DND-41 (cell line): ENCODE data around the gene GPR146.

Experiments
- ATAC-seq: fragments of 200-7000 bp; cut with Tn5 transposase; 3 replicates; pipeline ENCODE4 v1.9.1; 2021; ENCODE audit warnings: low read depth; ENCODE audit not compliant: insufficient read depth
- DNase-seq: peaks from one replicate; pipeline ENCODE4 v3.0.0-alpha.2; 2020
- H2AFZ ChIP-seq: 2 replicates; pipeline ENCODE4 v1.6.0; 2012; ENCODE audit warnings: low read depth, low read length
- H3K27ac ChIP-seq: 2 replicates; pipeline ENCODE4 v1.5.1; 2012; ENCODE audit warnings: low read length, inconsistent platforms
- H3K27me3 ChIP-seq: fragments of 200-600 bp; sonication (generic); 2 replicates; pipeline ENCODE4 v1.6.0; 2012; ENCODE audit warnings: low read length, mild to moderate bottlenecking, inconsistent platforms; ENCODE audit not compliant: insufficient read depth, poor library complexity
- H3K36me3 ChIP-seq: 2 replicates; pipeline ENCODE4 v1.5.1; 2012; ENCODE audit warnings: low read length, inconsistent platforms; ENCODE audit not compliant: insufficient read depth
- H3K4me1 ChIP-seq: 2 replicates; pipeline ENCODE4 v1.5.1; 2012; ENCODE audit warnings: mild to moderate bottlenecking, low read length; ENCODE audit not compliant: insufficient read depth
- H3K4me2 ChIP-seq: 2 replicates; pipeline ENCODE4 v1.6.0; 2012; ENCODE audit warnings: mild to moderate bottlenecking, moderate library complexity, low read length, inconsistent platforms; ENCODE audit not compliant: insufficient read depth
- H3K4me3 ChIP-seq, 2 experiments: fragments of 200-600 bp in 1 of 2; shearing (Covaris generic) in 1 of 2; 2 replicates each; pipeline ENCODE4 v1.5.1; 2012 to 2016; ENCODE audit warnings: inconsistent platforms in 2 of 2, low read length in 2 of 2, mild to moderate bottlenecking in 2 of 2, low read depth in 1 of 2, moderate library complexity in 1 of 2
- H3K79me2 ChIP-seq: 2 replicates; pipeline ENCODE4 v1.6.0; 2012; ENCODE audit warnings: low read length, inconsistent platforms; ENCODE audit not compliant: insufficient read depth
- H3K9ac ChIP-seq: 2 replicates; pipeline ENCODE4 v1.6.0; 2012; ENCODE audit warnings: low read depth, mild to moderate bottlenecking, inconsistent platforms, low read length, moderate library complexity
- H3K9me3 ChIP-seq: 2 replicates; pipeline ENCODE4 v1.5.1; 2012; ENCODE audit warnings: low read length, moderate library complexity, mild to moderate bottlenecking, inconsistent platforms; ENCODE audit not compliant: insufficient read depth, severe bottlenecking
- H4K20me1 ChIP-seq: 2 replicates; pipeline ENCODE4 v1.6.0; 2012; ENCODE audit warnings: low read length; ENCODE audit not compliant: insufficient read depth
- CTCF ChIP-seq: IDR thresholded peaks from 2 replicates; pipeline ENCODE4 v1.5.1; 2012; ENCODE audit warnings: borderline replicate concordance, low read length, moderate library complexity, mild to moderate bottlenecking; ENCODE audit not compliant: poor library complexity, severe bottlenecking; ENCODE audit errors: extremely low read depth
- EZH2 ChIP-seq: IDR thresholded peaks from 3 replicates; pipeline ENCODE4 v1.6.1; 2012; ENCODE audit warnings: borderline replicate concordance, low read depth, mild to moderate bottlenecking, moderate library complexity, low read length, inconsistent platforms; ENCODE audit not compliant: severe bottlenecking

Gene GPR146

GRCh38 chr7:1093916-1094508 is 49.7 kb downstream of the GPR146 start:
- Histone ChIP-seq H3K36me3 (peaks cover 7% of the 10 kb centered on the region; the same call in 1 of the 2 replicates), H2AFZ (no peak overlapping the region), H3K4me1 (no peaks in the 10 kb centered on the region), H3K27ac (no peak overlapping the region), H3K9ac (no peak overlapping the region), H3K79me2 (no peaks in the 10 kb centered on the region), H3K27me3 (no peaks in the 10 kb centered on the region), H4K20me1 (peaks cover 36% of the 10 kb centered on the region), H3K4me3 (no peak overlapping the region), H3K4me2 (no peak overlapping the region), H3K9me3 (no peaks in the 10 kb centered on the region)
- no peak for DNase-seq
- ATAC-seq = no peak
- TF ChIP-seq EZH2 (no peak), CTCF (no peak)

- Histone ChIP-seq H3K27me3 (no peaks in the 10 kb centered on the region), H3K36me3 (peaks cover 7% of the 10 kb centered on the region; the same call in 1 of the 2 replicates), H3K4me3 (no peak overlapping the region), H4K20me1 (peaks cover 37% of the 10 kb centered on the region), H3K4me1 (no peaks in the 10 kb centered on the region), H3K9ac (no peak overlapping the region), H3K4me2 (no peak overlapping the region), H3K27ac (no peak overlapping the region), H2AFZ (no peak overlapping the region), H3K9me3 (no peaks in the 10 kb centered on the region), H3K79me2 (no peaks in the 10 kb centered on the region)
- no peak for TF ChIP-seq CTCF
- no peak for TF ChIP-seq EZH2
- ATAC-seq (no peak), DNase-seq (no peak)
These were observed 50.5 kb downstream of the GPR146 start for GRCh38 chr7:1094870-1095269.

DNA sequence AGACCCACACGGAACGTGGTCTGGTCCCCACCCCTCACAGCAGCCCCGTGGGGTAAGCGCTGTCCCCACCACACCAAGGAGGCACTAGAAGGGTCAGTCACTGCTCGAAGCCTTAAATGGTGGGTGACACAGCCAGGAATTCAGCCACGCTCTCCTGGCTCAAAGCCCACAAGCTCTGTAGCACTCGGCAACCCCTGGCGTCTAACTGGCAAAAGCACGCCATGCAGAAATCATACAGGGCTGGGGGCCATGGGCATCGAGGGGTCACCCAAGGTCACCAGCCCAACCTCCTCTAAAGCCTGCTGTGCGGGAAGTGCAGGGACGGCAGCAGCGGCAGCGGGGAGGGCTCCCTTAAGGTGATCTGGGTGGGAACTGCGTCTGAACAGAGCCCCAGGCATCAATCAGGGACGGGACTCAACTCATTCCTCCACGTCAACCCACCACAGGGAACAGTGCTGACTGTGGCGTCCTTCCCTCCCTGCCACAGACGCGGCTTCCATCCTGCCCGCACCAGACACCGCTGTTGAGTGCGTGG is 51.3 kb downstream of the GPR146 start:
- Histone ChIP-seq H3K27me3 (no peaks in the 10 kb centered on the region), H3K27ac (no peak overlapping the region), H3K79me2 (no peaks in the 10 kb centered on the region), H3K36me3 (peaks cover 7% of the 10 kb centered on the region; the same call in 1 of the 2 replicates), H3K4me3 (no peak overlapping the region), H4K20me1 (peaks cover 44% of the 10 kb centered on the region), H2AFZ (no peak overlapping the region), H3K9ac (no peak overlapping the region), H3K9me3 (no peaks in the 10 kb centered on the region), H3K4me2 (no peak overlapping the region), H3K4me1 (no peaks in the 10 kb centered on the region)
- ATAC-seq (no peak), DNase-seq (no peak)
- TF ChIP-seq CTCF (no peak), EZH2 (no peak)
